Activated naive CD4-positive, alpha-beta T cell treated with anti-CD3 and anti-CD28 coated beads for 36 hours (primary cell): ENCODE measurements around the gene SLC30A1. TPM values are rescaled to one million over a fixed set of nuclear protein-coding genes. Genes with fewer than 3 reads are reported as not detected.
"Not testable (repeated sequence)": the region's sequence is repeated elsewhere in the genome, so short reads cannot be mapped to it uniquely, and the experiment has no call there.

ENCODE experiments used
- CTCF ChIA-PET: fragments of 350-600 bp; sonication (Branson Sonifier 250); formaldehyde crosslinking; loops from one replicate; lab custom pipeline; 2021; ENCODE audit warnings: antibody characterized with exemption; lab: Charles Lee
- DNase-seq: peaks from one replicate; pipeline ENCODE4 v3.0.0-alpha.2; 2020
- H3K27ac Mint-ChIP-seq: one replicate; pipeline ENCODE4 v1.8.0; 2021; ENCODE audit warnings: mild to moderate bottlenecking, mixed read lengths
- H3K27me3 Mint-ChIP-seq: one replicate; pipeline ENCODE4 v1.8.0; 2021; ENCODE audit warnings: low read depth, mixed read lengths
- H3K36me3 Mint-ChIP-seq: one replicate; pipeline ENCODE4 v1.8.0; 2021; ENCODE audit warnings: low read depth, mixed read lengths
- H3K4me1 Mint-ChIP-seq: one replicate; pipeline ENCODE4 v1.8.0; 2021; ENCODE audit warnings: low read depth, mixed read lengths
- H3K4me3 Mint-ChIP-seq: one replicate; pipeline ENCODE4 v1.8.0; 2021; ENCODE audit warnings: mild to moderate bottlenecking, moderate library complexity, mixed read lengths
- H3K9me3 Mint-ChIP-seq: one replicate; pipeline ENCODE4 v1.8.0; 2021; ENCODE audit warnings: mixed read lengths
- intact Hi-C: fragments of 100-400 bp; cut with micrococcal nuclease; formaldehyde crosslinking; loops from one replicate; pipeline ENCODE4 v1.15.1; 2023
- total RNA-seq, 2 experiments: library from RNA; stranded (reverse); gene quantifications; one replicate each; pipeline ENCODE4 v1.2.3, GENCODE V29; 2021

SLC30A1 gene
- total RNA-seq, result 1 to 10 TPM; 4.4 to 4.7 TPM

DNA sequence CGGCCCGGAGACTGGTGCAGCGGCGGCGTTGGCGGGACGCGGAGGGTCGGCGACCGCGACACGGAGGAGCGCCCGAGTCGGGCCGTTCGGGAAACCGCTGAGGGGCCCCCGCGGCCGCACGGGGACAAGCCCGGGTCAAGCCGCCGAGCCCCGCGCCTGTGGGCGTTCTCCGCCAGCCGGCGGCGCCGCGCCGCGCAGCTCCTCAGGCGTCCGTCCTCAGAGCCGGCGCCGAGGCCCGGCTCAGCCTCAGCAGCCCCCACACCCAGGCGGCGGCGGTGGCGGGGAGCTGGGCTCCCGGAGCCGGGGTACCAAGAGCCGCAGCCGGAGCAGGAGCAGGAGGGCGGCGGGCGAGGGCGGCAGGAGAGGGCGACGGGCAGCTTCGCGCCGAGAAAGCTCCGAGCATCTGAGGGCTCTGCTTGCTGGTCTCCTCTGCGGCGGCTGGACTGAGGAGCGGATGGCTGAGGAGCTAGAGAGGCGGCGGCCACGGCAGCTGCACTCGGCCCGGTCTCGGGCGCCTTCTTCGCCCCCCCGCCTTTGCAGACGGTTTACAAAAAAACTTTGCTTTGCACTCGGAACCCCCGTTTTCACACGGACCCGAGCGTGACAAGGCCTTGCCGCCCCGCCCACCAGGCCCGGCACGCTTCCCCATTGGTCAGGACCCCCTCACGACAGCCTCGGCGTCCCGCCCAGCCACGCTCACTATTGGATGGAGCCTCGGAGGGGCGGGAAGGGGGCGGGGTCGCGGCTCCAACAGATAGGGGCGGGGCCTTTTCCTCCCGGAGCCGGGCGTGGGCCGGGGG lies at the start of gene SLC30A1:
TSS of gene SLC30A1 (minus strand) at position 522 of the 800 bp plus-strand sequence. CDS start 549 bp downstream, outside the sequence.
- Mint-ChIP-seq H3K36me3 (peaks cover 4% of the 10 kb centered on the region), H3K27me3 (no peaks in the 10 kb centered on the region), H3K9me3 (no peaks in the 10 kb centered on the region), H3K27ac (peak within 1 kb of the TSS; percentile 75), H3K4me3 (peak within 1 kb of the TSS; percentile 90), H3K4me1 (peaks cover 31% of the 10 kb centered on the region)
- CTCF ChIA-PET, result interaction anchor here (0.7 to 2.7 kb wide), 6 partner anchors 10 to 76 kb away, joined by 3 to 9 read pairs (median 4); no protein-coding TSS in a partner anchor
- peak; percentile 99 for DNase-seq
- intact Hi-C loops, result loop anchor here (1.0 to 10.0 kb wide), 15 partner anchors 44 to 1814 kb away; partner anchors contain the start of genes ANGEL2, DTL, INTS7 and LPGAT1

GRCh38 chr1:211628417-211628816 lies 49.5 kb upstream of the SLC30A1 start:
- CTCF ChIA-PET, result interaction anchor here (0.7 to 1.1 kb wide), 2 partner anchors 27 to 151 kb away, joined by 3 read pairs; no protein-coding TSS in a partner anchor
- H3K27ac Mint-ChIP-seq, result no peak overlapping the region

DNA sequence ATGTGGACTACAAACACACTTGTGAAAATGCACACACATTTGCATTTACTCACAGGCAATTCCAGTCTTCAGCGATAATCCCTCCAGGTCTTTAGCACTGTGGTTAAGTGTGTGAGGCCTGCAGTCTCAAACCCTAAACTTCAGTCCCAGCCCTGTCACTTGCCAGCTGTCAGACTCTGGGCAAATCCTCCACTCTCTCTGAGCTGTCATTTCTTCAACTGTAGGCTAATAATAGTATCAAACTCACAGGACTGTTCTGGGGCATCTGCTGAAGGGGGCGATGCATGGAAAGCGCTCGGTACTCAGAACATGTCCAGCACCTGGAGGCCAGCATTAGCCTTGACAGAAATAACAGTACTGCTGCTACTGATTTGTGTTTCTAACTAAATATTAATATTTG lies 48.3 kb upstream of the SLC30A1 start:
- Mint-ChIP-seq H3K27ac (no peak overlapping the region), H3K27me3 (no peaks in the 10 kb centered on the region), H3K4me3 (no peak overlapping the region), H3K9me3 (no peaks in the 10 kb centered on the region), H3K36me3 (no peaks in the 10 kb centered on the region), H3K4me1 (peaks cover 10% of the 10 kb centered on the region)
- intact Hi-C loops, result no loop called here
- DNase-seq, result no peak
- CTCF ChIA-PET, result no interaction called here

More at GRCh38 chr1:211628417-211628816, 49.5 kb upstream of the SLC30A1 start:
- Mint-ChIP-seq H3K27me3 (no peaks in the 10 kb centered on the region), H3K36me3 (no peaks in the 10 kb centered on the region), H3K4me3 (no peak overlapping the region), H3K9me3 (no peaks in the 10 kb centered on the region), H3K4me1 (peaks cover 6% of the 10 kb centered on the region)
- no peak for DNase-seq
- intact Hi-C loops, result no loop called here

- H3K27ac Mint-ChIP-seq, H3K27me3 Mint-ChIP-seq, DNase-seq, H3K9me3 Mint-ChIP-seq, H3K4me3 Mint-ChIP-seq, H3K36me3 Mint-ChIP-seq, CTCF ChIA-PET: not testable (repeated sequence)
- intact Hi-C loops, result loop anchor here (1.0 kb wide), 1 partner anchor 111 kb away; no protein-coding TSS in a partner anchor
- H3K4me1 Mint-ChIP-seq, result peaks cover 10% of the 10 kb centered on the region
Observed at GRCh38 chr1:211625866-211626265, 46.9 kb upstream of the SLC30A1 start.

GRCh38 chr1:211625040-211625439 lies 46.1 kb upstream of the SLC30A1 start:
- no peak overlapping the region for H3K4me3 Mint-ChIP-seq
- no peaks in the 10 kb centered on the region for H3K9me3 Mint-ChIP-seq
- H3K36me3 Mint-ChIP-seq, result no peaks in the 10 kb centered on the region
- H3K27me3 Mint-ChIP-seq, result no peaks in the 10 kb centered on the region
- peak; percentile 60 for DNase-seq
- no peak overlapping the region for H3K27ac Mint-ChIP-seq
- peaks cover 10% of the 10 kb centered on the region for H3K4me1 Mint-ChIP-seq
- CTCF ChIA-PET, result interaction anchor here (0.6 to 1.1 kb wide), 7 partner anchors 9 to 678 kb away, joined by 3 to 5 read pairs (median 3); no protein-coding TSS in a partner anchor
- intact Hi-C loops, result loop anchor here (1.0 kb wide), 1 partner anchor 110 kb away; no protein-coding TSS in a partner anchor

DNA sequence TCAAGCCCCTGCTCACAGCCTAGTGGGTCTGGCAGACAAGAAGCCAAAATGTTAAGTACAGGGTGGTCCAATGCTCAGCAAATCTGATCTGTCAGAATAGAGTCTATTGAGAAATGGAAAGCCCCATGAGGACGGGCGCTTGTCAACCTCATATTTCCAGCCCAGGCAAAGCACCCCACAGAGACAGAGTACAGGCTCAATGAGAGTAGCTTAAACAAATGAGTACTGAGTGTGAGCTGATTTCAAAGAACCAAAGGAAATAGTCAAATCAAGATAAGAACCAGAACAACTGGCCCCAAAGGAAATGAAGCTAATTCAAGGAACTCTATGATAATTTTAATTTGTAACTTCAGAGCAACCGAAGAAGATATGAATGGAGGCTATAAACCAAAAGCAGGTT lies 44.6 kb upstream of the SLC30A1 start:
- no peak for DNase-seq
- Mint-ChIP-seq H3K27me3 (no peaks in the 10 kb centered on the region), H3K4me1 (peaks cover 10% of the 10 kb centered on the region), H3K9me3 (no peaks in the 10 kb centered on the region), H3K4me3 (no peak overlapping the region), H3K36me3 (no peaks in the 10 kb centered on the region), H3K27ac (no peak overlapping the region)
- intact Hi-C loops, result loop anchor here (1.0 kb wide), 1 partner anchor 44 kb away; the partner anchor contains the start of gene SLC30A1
- CTCF ChIA-PET, result interaction anchor here (0.6 kb wide), 1 partner anchor 123 kb away, joined by 3 read pairs; no protein-coding TSS in a partner anchor

DNA sequence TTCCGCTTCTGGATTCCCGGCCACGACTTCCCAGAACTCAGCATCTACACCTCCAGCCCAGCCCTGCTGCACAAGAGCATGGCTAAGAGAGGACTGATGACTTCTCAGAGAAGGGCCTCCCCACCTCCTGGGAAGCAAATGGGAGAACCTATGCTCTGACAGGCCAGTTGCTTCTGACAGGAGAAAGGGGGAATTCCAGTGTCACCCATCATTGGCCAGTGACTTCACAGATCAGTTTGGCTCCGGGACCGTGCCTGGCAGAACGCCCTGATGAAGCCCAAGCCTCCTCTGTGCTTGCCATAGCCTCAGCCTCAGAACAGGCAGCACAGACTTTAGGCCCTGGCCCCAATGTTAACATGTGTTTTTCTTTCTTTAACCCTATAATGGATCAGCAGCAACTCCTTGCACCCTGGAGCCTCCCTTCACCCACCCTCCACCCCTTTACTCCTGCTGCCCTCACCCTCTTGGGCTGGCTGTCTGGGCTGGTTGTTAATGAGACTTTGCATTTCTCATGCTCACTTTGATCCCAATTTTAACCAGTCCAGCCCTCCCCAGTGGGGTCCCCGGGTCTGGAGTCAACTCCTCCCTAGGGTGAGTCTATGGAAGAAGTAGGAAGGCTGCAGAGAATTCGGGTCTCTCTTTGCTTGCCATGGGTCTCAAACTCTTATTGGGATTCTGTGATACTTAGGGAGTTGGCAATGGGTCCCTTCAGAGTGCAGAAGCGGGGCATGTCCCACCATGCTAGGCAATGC lies 42.7 kb upstream of the SLC30A1 start:
- H3K4me3 Mint-ChIP-seq, result no peak overlapping the region
- H3K9me3 Mint-ChIP-seq, result no peaks in the 10 kb centered on the region
- CTCF ChIA-PET, result interaction anchor here (0.5 to 0.9 kb wide), 2 partner anchors 25 to 107 kb away, joined by 3 read pairs; no protein-coding TSS in a partner anchor
- intact Hi-C loops, result no loop called here
- no peaks in the 10 kb centered on the region for H3K27me3 Mint-ChIP-seq
- DNase-seq, result no peak
- no peaks in the 10 kb centered on the region for H3K36me3 Mint-ChIP-seq
- H3K27ac Mint-ChIP-seq, result no peak overlapping the region
- peaks cover 10% of the 10 kb centered on the region for H3K4me1 Mint-ChIP-seq

DNA sequence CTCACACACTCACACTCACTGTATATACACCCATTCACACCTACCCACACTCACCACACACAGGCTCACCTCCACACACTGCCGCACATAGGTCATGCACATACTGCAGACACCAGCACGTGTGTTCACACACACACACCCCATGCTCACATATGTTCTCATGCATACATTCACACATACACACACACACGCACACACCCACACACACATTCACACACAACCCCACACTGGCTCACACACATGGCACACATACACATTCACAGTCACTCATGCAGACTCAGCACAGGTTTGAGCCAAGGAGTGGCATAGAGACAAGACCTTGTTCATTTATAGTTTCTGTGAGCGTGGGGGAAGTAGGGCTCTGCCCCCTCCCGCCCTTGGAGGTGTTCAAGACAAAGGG lies 41.1 kb upstream of the SLC30A1 start:
- Mint-ChIP-seq H3K9me3 (no peaks in the 10 kb centered on the region), H3K4me3 (no peak overlapping the region), H3K27ac (no peak overlapping the region), H3K27me3 (no peaks in the 10 kb centered on the region), H3K36me3 (no peaks in the 10 kb centered on the region), H3K4me1 (peaks cover 10% of the 10 kb centered on the region)
- CTCF ChIA-PET, result interaction anchor here (0.5 to 0.6 kb wide), 3 partner anchors 106 to 1259 kb away, joined by 3 to 4 read pairs (median 3); no protein-coding TSS in a partner anchor
- intact Hi-C loops, result no loop called here
- no peak for DNase-seq

GRCh38 chr1:211619033-211619996 lies 40.4 kb upstream of the SLC30A1 start:
- no peaks in the 10 kb centered on the region for H3K9me3 Mint-ChIP-seq

DNA sequence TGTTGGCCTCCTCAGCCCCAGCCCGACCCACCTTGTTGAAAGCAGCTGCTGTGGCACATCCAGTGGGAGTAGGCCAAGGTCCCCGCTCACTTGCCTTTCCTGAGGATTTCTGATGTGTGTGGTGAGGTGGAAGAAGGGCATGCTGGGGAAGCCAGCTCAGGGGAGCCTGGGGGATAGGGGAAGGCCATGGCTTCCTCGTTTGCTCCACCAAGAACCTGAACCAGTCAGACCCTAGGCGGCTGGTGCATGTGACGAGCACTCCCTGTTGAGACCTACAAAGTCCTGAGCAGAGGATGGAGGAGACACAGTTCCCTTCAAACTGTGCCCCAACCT lies 38.0 kb upstream of the SLC30A1 start:
- Mint-ChIP-seq H3K27ac (no peak overlapping the region), H3K36me3 (no peaks in the 10 kb centered on the region), H3K4me1 (no peaks in the 10 kb centered on the region), H3K27me3 (no peaks in the 10 kb centered on the region), H3K9me3 (no peaks in the 10 kb centered on the region), H3K4me3 (no peak overlapping the region)
- intact Hi-C loops, result no loop called here
- no peak for DNase-seq
- CTCF ChIA-PET, result interaction anchor here (0.9 kb wide), 1 partner anchor 12 kb away, joined by 5 read pairs; no protein-coding TSS in a partner anchor

More at GRCh38 chr1:211619033-211619996, 40.4 kb upstream of the SLC30A1 start:
- H3K4me3 Mint-ChIP-seq, result no peak overlapping the region
- CTCF ChIA-PET, result interaction anchor here (0.5 to 0.6 kb wide), 3 partner anchors 105 to 1258 kb away, joined by 3 to 4 read pairs (median 3); no protein-coding TSS in a partner anchor
- no peaks in the 10 kb centered on the region for H3K27me3 Mint-ChIP-seq
- H3K27ac Mint-ChIP-seq, result no peak overlapping the region
- H3K36me3 Mint-ChIP-seq, result no peaks in the 10 kb centered on the region
- intact Hi-C loops, result no loop called here
- no peak for DNase-seq
- H3K4me1 Mint-ChIP-seq, result peaks cover 10% of the 10 kb centered on the region
